OCI-LY1 (cell line): ENCODE results near the gene RMC1.
"Not testable (repeated sequence)": the region's sequence is repeated elsewhere in the genome, so short reads cannot be mapped to it uniquely, and the experiment has no call there.

Experiments
- H2AFZ ChIP-seq: fragments of 200-600 bp; sonication (generic), shearing (Covaris generic); 2 replicates; pipeline ENCODE4 v1.6.0; 2014; ENCODE audit warnings: antibody characterized with exemption, mild to moderate bottlenecking, low read length
- H3F3A ChIP-seq: fragments of 200-600 bp; sonication (generic), shearing (Covaris generic); 2 replicates; pipeline ENCODE4 v1.6.0; 2014; ENCODE audit warnings: mild to moderate bottlenecking, antibody characterized with exemption, low read length, moderate library complexity; ENCODE audit not compliant: insufficient read depth
- H3K27ac ChIP-seq: fragments of 200-600 bp; sonication (generic); 2 replicates; pipeline ENCODE4 v1.5.1; 2014; ENCODE audit warnings: low read length, mixed run types, mild to moderate bottlenecking, low read depth; ENCODE audit not compliant: poor library complexity, severe bottlenecking
- H3K27me3 ChIP-seq: fragments of 200-600 bp; sonication (generic); 2 replicates; pipeline ENCODE4 v1.6.0; 2014; ENCODE audit warnings: antibody characterized with exemption, mild to moderate bottlenecking, low read length, moderate library complexity; ENCODE audit not compliant: insufficient read depth
- H3K36me3 ChIP-seq: fragments of 200-600 bp; sonication (generic); 2 replicates; pipeline ENCODE4 v1.6.1; 2014; ENCODE audit warnings: mild to moderate bottlenecking, antibody characterized with exemption, low read length, moderate library complexity, mixed read lengths; ENCODE audit not compliant: insufficient read depth
- H3K4me1 ChIP-seq: fragments of 200-600 bp; sonication (generic); 2 replicates; pipeline ENCODE4 v1.5.1; 2014; ENCODE audit warnings: mild to moderate bottlenecking, low read length, moderate library complexity; ENCODE audit not compliant: insufficient read depth, severe bottlenecking
- H3K4me2 ChIP-seq: fragments of 200-600 bp; sonication (generic), shearing (Covaris generic); 2 replicates; pipeline ENCODE4 v1.6.1; 2014; ENCODE audit warnings: low read length
- H3K4me3 ChIP-seq: fragments of 200-600 bp; sonication (generic); 2 replicates; pipeline ENCODE4 v1.5.1; 2014; ENCODE audit warnings: low read length, low read depth, mild to moderate bottlenecking, mixed read lengths; ENCODE audit not compliant: poor library complexity, severe bottlenecking
- H3K79me2 ChIP-seq: fragments of 200-600 bp; shearing (Covaris generic); 2 replicates; pipeline ENCODE4 v1.6.1; 2016; ENCODE audit warnings: mixed run types, low read length, mixed read lengths; ENCODE audit not compliant: insufficient read depth
- H3K9ac ChIP-seq: fragments of 200-600 bp; sonication (generic), shearing (Covaris generic); 2 replicates; pipeline ENCODE4 v1.6.1; 2014; ENCODE audit warnings: mild to moderate bottlenecking, low read length, mixed read lengths
- H3K9me2 ChIP-seq: fragments of 200-600 bp; sonication (generic), shearing (Covaris generic); 2 replicates; pipeline ENCODE4 v1.6.1; 2014; ENCODE audit warnings: low read depth, mild to moderate bottlenecking, low read length, mixed read lengths
- H3K9me3 ChIP-seq: fragments of 200-600 bp; shearing (Covaris generic); 2 replicates; pipeline ENCODE4 v1.6.1; 2014; ENCODE audit warnings: low read length, mixed read lengths
- H4K20me1 ChIP-seq: fragments of 200-600 bp; sonication (generic), shearing (Covaris generic); 2 replicates; pipeline ENCODE4 v1.6.0; 2016; ENCODE audit warnings: mild to moderate bottlenecking, low read length; ENCODE audit not compliant: insufficient read depth
- CTCF ChIP-seq: fragments of 200-600 bp; sonication (generic), shearing (Covaris generic); IDR thresholded peaks from 2 replicates; pipeline ENCODE4 v1.5.1; 2017; ENCODE audit warnings: mild to moderate bottlenecking, antibody characterized with exemption, low read length, moderate library complexity, mixed read lengths
- EZH2 ChIP-seq: fragments of 200-600 bp; sonication (generic), shearing (Covaris generic); IDR thresholded peaks from 2 replicates; pipeline ENCODE4 v1.8.0; 2017; ENCODE audit warnings: borderline replicate concordance, mixed run types, mild to moderate bottlenecking, antibody characterized with exemption, low read length, moderate library complexity, mixed read lengths

RMC1 gene

DNA sequence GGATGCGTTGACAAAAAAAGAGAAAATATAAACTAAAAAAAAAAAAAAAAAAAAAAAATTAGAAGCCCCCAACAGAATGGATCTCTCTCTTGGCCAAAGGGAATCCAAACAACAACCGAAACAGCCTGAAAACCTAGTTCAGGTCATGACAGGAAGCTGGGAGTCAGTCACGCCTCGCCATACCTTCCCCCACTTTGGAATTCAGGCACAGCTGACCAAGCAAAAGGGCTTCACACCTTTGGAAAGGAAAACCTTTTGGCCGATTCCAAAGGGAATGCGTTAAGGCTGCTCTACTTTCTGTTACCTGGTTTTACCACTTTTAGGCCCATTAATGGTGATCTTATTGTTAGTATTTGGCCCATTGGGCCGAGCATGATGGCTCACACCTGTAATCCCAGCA lies 17.9 kb upstream of the RMC1 start:
- no peak overlapping the region for H3K9ac ChIP-seq
- no peak overlapping the region for H3K4me3 ChIP-seq
- TF ChIP-seq EZH2 (no peak), CTCF (no peak)
- H2AFZ ChIP-seq: no peak overlapping the region
- H3K79me2 ChIP-seq: no peaks in the 10 kb centered on the region
- peaks cover 15% of the 10 kb centered on the region for H3K4me1 ChIP-seq
- H3K9me3 ChIP-seq: peaks cover 4% of the 10 kb centered on the region
- no peak overlapping the region for H3K4me2 ChIP-seq
- peaks cover 3% of the 10 kb centered on the region for H3F3A ChIP-seq
- peaks cover 29% of the 10 kb centered on the region for H3K36me3 ChIP-seq
- H4K20me1 ChIP-seq: no peaks in the 10 kb centered on the region
- no peaks in the 10 kb centered on the region for H3K9me2 ChIP-seq
- no peaks in the 10 kb centered on the region for H3K27me3 ChIP-seq
- H3K27ac ChIP-seq: no peak overlapping the region

- no peaks in the 10 kb centered on the region for H4K20me1 ChIP-seq
- peaks cover 15% of the 10 kb centered on the region for H3K4me1 ChIP-seq
- H3K9ac ChIP-seq: peak overlapping the region; percentile 49
- peaks cover 4% of the 10 kb centered on the region; the same call in 1 of the 2 replicates for H3K36me3 ChIP-seq
- H3F3A ChIP-seq: peaks cover 3% of the 10 kb centered on the region
- TF ChIP-seq CTCF (no peak), EZH2 (no peak)
- H3K4me3 ChIP-seq: peak overlapping the region; percentile 13
- peak overlapping the region; percentile 90 for H3K27ac ChIP-seq
- peaks cover 8% of the 10 kb centered on the region for H3K9me3 ChIP-seq
- H3K4me2 ChIP-seq: peak overlapping the region; percentile 52
- H3K79me2 ChIP-seq: no peaks in the 10 kb centered on the region
- no peaks in the 10 kb centered on the region for H3K9me2 ChIP-seq
- no peaks in the 10 kb centered on the region for H3K27me3 ChIP-seq
- peak overlapping the region; percentile 100 for H2AFZ ChIP-seq
Measured at GRCh38 chr18:23487738-23488570, 15.4 kb upstream of the RMC1 start.

DNA sequence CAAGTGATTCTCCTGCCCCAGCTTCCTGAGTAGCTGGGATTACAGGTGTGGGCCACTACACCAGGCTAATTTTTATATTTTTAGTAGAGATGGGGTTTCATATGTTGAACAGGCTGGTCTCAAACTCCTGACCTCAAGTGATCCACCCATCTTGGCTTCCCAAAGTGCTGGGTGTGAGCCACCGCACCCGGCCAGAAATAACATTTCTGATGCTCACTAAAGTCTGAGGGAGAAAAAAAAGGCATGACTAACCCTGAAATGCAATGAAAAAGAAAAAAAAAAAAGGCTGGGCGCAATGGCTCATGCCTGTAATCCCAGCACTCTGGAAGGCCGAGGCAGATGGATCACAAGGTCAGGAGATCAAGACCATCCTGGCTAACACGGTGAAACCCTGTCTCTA lies 13.7 kb upstream of the RMC1 start:
- H3K9me2 ChIP-seq, H3K9ac ChIP-seq, H3K79me2 ChIP-seq, H3K4me3 ChIP-seq, H3K9me3 ChIP-seq, H3K36me3 ChIP-seq, H4K20me1 ChIP-seq, H3K27ac ChIP-seq, H3F3A ChIP-seq, H3K27me3 ChIP-seq, H2AFZ ChIP-seq, H3K4me2 ChIP-seq: not testable (repeated sequence)
- H3K4me1 ChIP-seq: peaks cover 15% of the 10 kb centered on the region

DNA sequence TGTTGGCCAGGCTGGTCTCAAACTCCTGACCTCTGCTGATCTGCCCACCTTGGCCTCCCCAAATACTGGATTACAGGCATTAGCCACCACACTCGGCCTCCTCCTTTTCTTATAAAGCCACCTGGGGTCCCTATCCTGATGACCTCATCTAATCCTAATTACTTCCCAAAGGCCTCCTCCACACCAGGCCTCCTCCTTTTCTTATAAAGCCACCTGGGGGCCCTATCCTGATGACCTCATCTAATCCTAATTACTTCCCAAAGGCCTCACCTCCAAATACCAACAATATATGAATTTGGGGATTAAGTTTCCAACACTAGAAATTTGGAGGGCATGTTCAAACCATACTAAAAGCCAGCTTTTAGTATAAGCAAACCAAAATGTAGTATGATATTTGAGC lies 9.7 kb upstream of the RMC1 start:
- Histone ChIP-seq H4K20me1 (no peaks in the 10 kb centered on the region), H3K9me3 (peaks cover 8% of the 10 kb centered on the region), H3K4me3 (no peak overlapping the region), H3K9me2 (no peaks in the 10 kb centered on the region), H3F3A (no peaks in the 10 kb centered on the region), H3K27ac (no peak overlapping the region), H3K36me3 (no peaks in the 10 kb centered on the region), H3K9ac (no peak overlapping the region), H3K4me2 (no peak overlapping the region), H3K4me1 (peaks cover 40% of the 10 kb centered on the region), H3K79me2 (no peaks in the 10 kb centered on the region), H2AFZ (no peak overlapping the region), H3K27me3 (no peaks in the 10 kb centered on the region)
- no peak for TF ChIP-seq EZH2
